ENCODE measurements around the gene KRTAP10-7.
"Not testable (repeated sequence)": the region's sequence is repeated elsewhere in the genome, so short reads cannot be mapped to it uniquely, and the experiment has no call there.

KRTAP10-7 gene

GRCh38 chr21:44637018-44637850 lies 36.8 kb downstream of the KRTAP10-7 start, which contains the start of gene KRTAP10-10:
KRTAP10-10 (plus strand) TSS chr21:44637356; CDS start chr21:44637418, 62 bp downstream.
- DNase-seq: no peak

DNA sequence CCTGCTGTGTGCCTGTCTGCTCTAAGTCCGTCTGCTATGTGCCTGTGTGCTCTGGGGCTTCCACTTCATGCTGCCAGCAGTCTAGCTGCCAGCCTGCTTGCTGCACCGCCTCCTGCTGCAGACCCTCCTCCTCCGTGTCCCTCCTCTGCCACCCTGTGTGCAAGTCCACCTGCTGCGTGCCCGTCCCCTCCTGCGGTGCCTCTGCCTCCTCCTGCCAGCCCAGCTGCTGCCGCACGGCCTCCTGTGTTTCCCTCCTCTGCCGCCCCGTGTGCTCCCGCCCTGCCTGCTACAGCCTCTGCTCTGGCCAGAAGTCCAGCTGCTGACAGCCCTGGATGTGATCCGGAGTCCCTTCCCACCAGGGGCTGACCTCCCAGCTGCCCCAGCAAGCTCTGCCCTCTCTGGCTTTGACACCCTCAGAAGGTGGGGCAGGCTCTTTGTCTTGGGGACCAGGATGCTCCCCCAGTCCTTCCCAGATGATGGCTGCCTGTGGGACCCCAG lies 37.5 kb downstream of the KRTAP10-7 start:
- DNase-seq: not testable (repeated sequence)

DNA sequence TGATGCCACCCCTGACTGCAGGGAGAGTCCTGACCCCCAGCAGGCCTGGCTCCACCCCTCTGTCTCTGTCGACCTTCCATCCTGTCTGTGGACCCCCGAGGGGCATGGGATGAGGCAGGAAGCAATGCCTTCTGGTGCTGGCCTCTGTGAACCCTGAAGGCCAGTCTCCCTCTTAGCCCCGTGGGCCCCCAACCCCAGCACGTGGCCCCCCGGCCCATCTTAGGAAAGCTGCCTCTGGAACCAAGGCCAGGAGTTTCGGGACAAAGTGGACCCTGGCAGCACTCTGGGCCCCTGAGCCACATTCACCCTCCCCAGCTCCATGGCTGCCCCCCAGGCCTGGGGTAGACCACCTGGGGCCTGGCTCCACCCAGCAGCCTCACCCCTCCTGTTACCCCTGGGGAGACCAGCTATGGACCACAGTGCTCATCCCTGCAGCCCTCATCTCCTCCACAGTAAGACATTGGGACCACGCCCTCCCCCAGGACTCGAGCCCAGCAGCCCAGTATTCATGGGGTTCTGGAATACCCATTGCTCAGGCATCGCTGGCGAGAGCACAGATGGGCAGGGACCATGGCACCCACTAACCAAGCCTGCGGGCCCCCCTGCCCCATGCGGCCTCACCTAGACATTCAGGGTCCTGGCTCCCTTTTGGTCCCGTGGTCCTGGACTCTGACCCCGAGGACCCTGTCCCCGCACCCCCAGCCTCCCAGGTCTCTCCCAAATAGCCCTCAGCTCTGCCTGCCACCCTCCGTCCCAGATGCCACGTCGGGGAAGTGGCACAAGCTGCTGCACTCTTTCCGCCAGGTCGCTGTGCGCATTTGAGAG lies 38.3 kb downstream of the KRTAP10-7 start:
- DNase-seq: not testable (repeated sequence)

DNA sequence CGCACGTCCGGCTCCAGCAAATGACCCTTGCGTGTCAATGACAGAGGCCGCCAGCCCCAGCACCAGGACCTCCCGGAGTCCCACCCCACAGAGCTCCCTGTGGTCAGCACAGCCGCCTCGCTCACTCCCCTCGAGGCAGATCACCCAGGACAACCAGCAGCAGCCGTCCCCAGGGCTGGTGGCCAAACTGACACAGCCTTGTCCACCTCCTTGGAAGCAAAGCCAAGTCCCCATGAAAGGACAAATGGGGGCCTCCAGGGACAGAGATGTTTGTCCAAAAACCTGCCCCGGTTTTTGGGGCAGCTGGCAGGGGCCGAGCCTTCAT lies 38.9 kb downstream of the KRTAP10-7 start:
- DNase-seq: no peak

DNA sequence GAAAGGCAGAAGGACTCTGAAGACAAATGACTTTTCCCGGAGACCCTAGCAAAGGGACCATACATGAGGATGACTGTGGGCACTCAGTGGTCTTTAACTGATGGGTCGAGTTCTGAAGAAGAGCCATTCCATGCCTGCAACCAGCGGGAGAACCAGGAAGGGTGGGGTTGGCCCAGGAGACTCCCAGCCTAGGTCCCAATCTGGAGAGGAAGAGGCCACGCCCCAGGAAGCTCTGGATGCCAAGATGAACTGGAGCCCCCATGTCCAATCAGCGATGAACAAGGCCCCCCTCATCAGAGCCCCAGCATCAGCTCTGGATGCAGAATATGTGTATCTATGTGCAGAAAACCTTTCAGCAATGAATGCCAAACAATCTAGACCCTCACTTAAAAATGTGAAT lies 40.4 kb downstream of the KRTAP10-7 start:
- no peak for DNase-seq

- no peak for DNase-seq
These were observed 43.4 kb downstream of the KRTAP10-7 start for GRCh38 chr21:44643741-44644310.

- no peak for DNase-seq
These were observed 44.5 kb downstream of the KRTAP10-7 start for GRCh38 chr21:44644878-44645277.

GRCh38 chr21:44646366-44647221 lies 46.2 kb downstream of the KRTAP10-7 start, which contains the start of gene KRTAP10-11:
KRTAP10-11 (plus strand) TSS chr21:44646414; CDS start chr21:44646459, 45 bp downstream.
- not testable (repeated sequence) for DNase-seq

GRCh38 chr21:44647222-44647552 lies 46.8 kb downstream of the KRTAP10-7 start:
- DNase-seq: no peak

DNA sequence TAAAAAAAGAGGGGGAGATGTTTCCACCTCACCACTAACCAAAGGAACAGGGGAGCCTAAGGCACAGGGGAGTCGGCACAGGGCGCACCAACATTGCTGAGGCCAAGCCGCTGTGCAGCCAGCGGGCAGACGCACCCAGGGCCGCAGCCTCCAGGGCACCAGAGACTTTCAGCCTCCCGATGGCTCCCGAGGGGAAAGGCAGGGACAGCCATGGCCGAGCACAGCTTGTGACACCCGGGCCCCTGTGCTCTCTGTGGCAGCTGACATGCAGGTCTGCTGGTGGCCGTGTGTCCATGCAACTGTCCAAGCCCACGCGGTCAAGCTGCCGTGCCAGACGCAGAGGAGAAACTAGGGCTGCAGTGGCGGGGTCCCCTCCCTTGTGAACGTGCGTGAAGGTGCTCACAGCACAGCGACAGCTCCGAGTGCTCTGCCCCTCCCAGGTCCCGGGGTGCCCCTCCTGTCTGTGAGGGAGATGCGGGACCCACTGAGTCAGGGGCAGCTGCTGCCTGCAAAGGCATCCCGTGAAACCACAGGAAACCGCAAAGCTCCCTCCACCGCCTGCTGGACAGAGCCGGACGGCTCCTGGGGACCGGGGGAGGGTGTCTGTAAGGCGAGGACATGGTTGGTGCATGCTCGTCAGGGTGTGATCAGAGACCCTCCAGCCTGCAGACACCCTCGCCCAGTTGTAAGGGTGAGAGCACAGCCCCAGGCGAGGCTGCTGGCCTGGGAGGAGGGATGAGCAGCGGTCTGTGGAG lies 48.3 kb downstream of the KRTAP10-7 start:
- no peak for DNase-seq

DNA sequence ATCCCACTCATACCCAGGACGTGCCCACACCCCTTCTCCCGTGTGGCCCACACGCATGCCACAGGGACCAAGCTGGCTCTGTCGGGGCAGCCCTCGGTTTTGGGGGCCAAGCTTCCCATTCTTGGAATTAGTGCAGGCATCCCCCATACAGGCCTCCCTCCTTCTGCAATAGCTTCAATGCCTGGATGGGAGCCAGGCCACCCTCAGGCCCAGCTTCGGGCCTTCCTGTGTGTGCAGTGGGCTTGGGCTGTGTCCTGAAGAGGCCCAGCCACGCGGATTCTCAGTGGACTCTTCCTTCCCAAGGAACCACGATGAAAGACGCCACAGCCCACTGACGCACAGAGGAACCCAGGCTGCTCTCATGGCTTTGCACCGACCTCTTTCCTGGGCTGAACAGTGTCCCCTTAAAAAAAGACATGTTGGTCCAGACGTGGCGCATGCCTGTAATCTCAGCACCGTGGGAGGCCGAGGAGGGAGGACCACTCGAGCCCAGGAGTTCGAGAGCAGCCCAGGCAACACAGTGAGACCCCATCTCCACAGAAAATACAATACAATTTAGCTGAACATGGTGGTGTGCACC lies 49.2 kb downstream of the KRTAP10-7 start:
- DNase-seq: no peak

DNA sequence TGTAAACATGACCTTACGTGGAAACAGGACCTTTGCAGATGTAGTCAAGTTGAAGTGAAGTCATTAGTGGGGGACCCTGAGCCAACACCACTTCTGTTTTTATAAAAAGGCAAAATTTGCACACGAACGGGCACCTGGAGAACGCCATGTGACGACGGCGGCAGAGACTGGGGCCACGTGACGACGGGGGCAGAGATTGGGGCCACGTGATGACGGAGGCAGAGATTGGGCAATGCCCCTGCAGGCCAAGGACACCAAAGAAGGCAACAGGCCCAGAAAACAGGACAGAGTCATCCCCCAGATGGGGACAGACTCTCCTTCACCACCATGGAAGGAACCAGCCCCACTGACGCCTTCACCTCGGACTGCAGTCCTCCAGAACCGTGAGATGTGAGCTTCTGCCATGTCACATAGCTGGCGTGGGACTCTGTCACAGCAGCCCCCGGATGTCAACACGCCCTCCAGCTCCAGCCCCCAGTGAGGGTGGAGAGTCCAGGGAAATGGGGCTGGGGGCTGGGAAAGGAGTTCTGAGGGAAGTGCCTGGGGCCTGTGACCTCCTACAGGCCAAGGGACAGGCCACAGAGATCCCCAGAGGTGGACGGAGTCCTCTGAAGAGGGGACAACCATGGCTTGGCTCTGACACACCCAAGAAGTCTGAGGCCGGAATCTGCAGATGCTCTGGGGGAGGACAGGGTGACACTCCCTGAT lies 50.0 kb downstream of the KRTAP10-7 start:
- DNase-seq: no peak

DNA sequence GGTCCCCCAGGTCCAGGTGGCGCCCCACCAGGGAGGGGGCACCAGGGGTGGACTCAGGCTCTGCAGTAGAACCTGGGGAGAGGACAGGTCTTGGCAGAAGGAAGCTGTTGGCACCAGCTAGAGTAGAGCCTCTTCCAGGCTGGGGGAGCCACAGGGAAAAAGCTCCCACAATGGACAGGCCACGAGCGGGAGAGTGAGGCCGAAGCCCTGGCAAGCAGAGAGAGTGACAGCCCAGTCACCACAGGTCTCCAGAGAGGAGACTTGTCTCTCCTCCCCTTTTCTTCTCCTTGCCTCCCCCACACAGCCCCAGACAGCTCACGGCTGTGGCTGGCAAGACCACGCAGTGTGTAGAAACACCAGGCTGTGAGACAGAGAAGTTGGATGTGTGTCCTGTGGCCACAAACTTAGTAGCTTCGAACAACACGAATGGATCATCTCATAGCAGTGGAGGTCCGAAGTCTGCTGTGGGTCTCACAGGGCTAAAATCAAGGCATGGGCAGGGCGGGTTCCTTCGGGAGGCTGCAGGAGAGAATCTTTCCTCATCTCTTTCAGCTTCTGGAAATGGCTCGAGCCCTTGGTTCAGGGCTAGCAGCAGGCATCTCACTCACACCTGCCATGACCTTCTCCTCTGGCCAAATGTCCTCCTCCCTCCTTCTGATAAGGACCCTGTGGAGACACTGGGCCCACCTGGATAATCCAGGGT lies 50.7 kb downstream of the KRTAP10-7 start:
- no peak for DNase-seq

Data from femur (tissue), 1 donor.